Thoracic aorta (tissue), 2 donors: ENCODE results near the gene LRSAM1. TPM values are rescaled to one million over a fixed set of nuclear protein-coding genes. Genes with fewer than 3 reads are reported as not detected.

Experiments
- ATAC-seq: fragments of 150-250 bp; one replicate; pipeline ENCODE4 v1.8.0; 2017; ENCODE audit warnings: low read depth; ENCODE audit not compliant: insufficient number of reproducible peaks, low FRiP score
- DNase-seq: peaks from one replicate; pipeline ENCODE4 v3.0.0-alpha.2; 2020; ENCODE audit warnings: low spot score
- H3K27ac ChIP-seq, 2 donors: fragments of 200-600 bp; sonication (generic); 1 replicate in 1 of 2; 2 replicates in 1 of 2; pipeline ENCODE4 v1.5.1; 2016; ENCODE audit warnings: mild to moderate bottlenecking in 2 of 2, moderate library complexity in 2 of 2
- H3K27me3 ChIP-seq: fragments of 200-600 bp; sonication (generic); replicated peaks from 2 replicates; pipeline ENCODE4 v1.6.0; 2016; ENCODE audit warnings: mild to moderate bottlenecking; ENCODE audit not compliant: insufficient read depth
- H3K36me3 ChIP-seq: fragments of 200-600 bp; sonication (generic); one replicate; pipeline ENCODE4 v1.5.1; 2016
- H3K4me1 ChIP-seq, 2 donors: fragments of 200-600 bp; sonication (generic); 1 replicate in 1 of 2; 2 replicates in 1 of 2; pipeline versions ENCODE4 v1.5.1 to v1.6.0; 2016; ENCODE audit warnings: low read depth in 2 of 2, mild to moderate bottlenecking in 1 of 2; ENCODE audit not compliant: control insufficient read depth in 1 of 2
- H3K4me3 ChIP-seq: fragments of 200-600 bp; sonication (generic); 2 replicates; pipeline ENCODE4 v1.5.1; 2016; ENCODE audit warnings: mild to moderate bottlenecking
- H3K9me3 ChIP-seq: fragments of 200-600 bp; sonication (generic); 2 replicates; pipeline ENCODE4 v1.5.1; 2016
- total RNA-seq, 2 donors: library from RNA; depleted of rRNA; stranded (reverse); fragments of >200 nt; gene quantifications; one replicate each; pipeline versions ENCODE4 v1.1.0 to v1.2.3, GENCODE V29; 2016
- TF ChIP-seq, protein P1 (sequence below): fragments of 200-600 bp; sonication (generic); IDR thresholded peaks from one replicate; pipeline ENCODE4 v1.5.1; 2019; ENCODE audit warnings: antibody characterized with exemption

The LRSAM1 gene
- total RNA-seq, 2 donors from 2014 or later = 16.4 to 22.6 TPM

DNA sequence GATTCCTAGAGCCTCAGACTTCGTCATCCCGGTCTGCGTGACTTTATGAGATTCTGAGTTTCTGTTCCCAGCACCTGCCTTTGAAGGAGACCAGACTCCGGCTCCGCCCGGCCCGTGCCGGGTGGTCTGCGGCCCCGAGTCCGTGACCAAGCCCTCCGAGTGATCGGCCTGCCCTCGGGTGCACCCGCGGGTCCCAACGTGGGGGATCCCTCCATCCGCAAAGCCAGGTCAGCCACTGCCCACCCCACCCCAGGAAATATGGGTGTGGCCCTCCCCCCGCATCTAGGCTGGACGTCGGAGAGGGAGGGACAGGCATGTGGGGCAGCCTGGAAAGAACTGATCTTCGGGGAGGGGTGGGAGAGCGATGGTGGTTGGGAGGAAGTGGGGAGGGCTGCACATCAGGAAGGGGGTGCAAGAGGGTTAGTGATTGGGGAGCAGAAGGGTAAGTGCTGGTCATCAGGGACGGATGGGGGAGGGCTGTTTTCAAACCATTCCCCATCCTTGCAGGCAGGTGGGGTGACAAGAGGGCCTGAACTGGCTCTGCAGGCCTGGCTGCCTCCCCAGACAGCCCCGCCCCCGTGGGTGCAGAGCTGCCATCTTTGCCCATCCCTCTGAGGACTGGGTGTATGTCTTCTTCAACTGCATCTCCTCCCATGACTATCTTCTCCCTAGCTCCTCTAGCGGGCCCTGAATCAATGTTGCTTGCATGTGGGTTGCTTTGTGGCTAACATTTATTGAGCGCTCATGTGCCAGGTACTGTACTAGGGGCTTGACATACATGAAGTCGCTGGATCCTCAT is 747 bp downstream of the LRSAM1 start:
- H3K36me3 ChIP-seq = peaks cover 21% of the 10 kb centered on the region
- H3K4me1 ChIP-seq = peaks cover 14 to 35% of the 10 kb centered on the region in 2 donors
- peak overlapping the region; percentile 85 to 88 for H3K27ac ChIP-seq
- no peaks in the 10 kb centered on the region for H3K9me3 ChIP-seq
- TF ChIP-seq, protein P1, sequence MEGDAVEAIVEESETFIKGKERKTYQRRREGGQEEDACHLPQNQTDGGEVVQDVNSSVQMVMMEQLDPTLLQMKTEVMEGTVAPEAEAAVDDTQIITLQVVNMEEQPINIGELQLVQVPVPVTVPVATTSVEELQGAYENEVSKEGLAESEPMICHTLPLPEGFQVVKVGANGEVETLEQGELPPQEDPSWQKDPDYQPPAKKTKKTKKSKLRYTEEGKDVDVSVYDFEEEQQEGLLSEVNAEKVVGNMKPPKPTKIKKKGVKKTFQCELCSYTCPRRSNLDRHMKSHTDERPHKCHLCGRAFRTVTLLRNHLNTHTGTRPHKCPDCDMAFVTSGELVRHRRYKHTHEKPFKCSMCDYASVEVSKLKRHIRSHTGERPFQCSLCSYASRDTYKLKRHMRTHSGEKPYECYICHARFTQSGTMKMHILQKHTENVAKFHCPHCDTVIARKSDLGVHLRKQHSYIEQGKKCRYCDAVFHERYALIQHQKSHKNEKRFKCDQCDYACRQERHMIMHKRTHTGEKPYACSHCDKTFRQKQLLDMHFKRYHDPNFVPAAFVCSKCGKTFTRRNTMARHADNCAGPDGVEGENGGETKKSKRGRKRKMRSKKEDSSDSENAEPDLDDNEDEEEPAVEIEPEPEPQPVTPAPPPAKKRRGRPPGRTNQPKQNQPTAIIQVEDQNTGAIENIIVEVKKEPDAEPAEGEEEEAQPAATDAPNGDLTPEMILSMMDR = no peak
- peak overlapping the region; percentile 84 for H3K4me3 ChIP-seq
- no peak for ATAC-seq
- H3K27me3 ChIP-seq = no peaks in the 10 kb centered on the region
- no peak for DNase-seq

DNA sequence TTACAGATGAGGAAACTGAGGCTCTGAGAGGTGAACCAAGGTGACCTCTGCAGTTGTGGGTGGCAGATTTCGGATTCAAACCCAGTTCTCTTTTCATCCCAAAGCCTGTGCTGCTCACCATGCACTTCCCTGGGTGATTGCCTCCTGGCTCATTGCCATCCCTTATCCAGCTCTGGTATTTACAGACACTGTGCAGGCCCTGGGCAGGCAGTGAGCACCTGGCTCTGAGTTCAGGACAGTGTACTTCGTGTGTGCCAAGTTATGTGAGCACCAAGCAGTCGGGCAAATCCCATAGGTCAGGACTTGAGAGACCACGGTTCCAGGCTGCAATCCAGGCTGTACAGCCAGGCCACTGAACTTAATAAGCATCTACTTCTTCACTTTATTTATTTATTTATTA is 1.4 kb downstream of the LRSAM1 start:
- peak overlapping the region in 1 of 2 donors; percentile 88 for H3K27ac ChIP-seq

DNA sequence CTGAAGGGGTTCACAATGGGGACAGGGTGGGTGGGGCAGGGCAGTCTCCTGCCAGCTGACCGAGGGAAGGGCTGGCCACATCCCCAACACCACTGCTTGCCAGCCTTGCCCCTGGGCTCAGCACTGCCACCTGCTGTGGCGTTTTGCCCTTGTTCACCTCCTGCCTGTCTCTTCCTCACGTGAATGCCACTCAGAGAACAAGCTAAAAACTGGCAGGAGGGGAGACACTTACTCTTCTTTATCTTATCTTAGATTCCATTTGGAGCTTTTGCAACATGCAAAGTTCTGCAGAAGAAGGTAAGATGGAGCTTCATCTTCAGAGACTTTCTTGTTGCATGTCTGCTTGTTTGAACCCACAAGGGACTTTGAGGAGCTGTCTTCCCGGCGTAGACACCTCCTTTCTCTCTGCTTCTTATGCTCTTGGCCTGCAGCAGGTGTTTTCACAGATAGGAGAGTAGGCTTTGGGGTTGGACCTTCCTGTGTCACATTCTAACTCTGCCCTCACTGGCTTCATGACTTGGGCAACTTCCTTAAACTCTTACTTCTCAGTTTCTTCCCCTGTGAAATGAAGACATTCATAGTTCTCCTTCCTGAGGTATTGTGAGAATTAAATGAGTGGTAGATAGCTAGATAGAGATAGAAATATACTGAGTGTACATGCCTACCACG is 4.1 kb downstream of the LRSAM1 start:
- TF ChIP-seq, protein P1 = no peak
- DNase-seq (no peak), ATAC-seq (no peak)
- Histone ChIP-seq H3K4me3 (no peak overlapping the region), H3K36me3 (peaks cover 33% of the 10 kb centered on the region), H3K4me1 (peaks cover 9 to 20% of the 10 kb centered on the region in 2 donors), H3K27ac (no peak overlapping the region), H3K9me3 (no peaks in the 10 kb centered on the region), H3K27me3 (no peaks in the 10 kb centered on the region)

More for the DNA sequence above, 1.4 kb downstream of the LRSAM1 start:
- no peaks in the 10 kb centered on the region for H3K9me3 ChIP-seq
- DNase-seq = no peak
- TF ChIP-seq, protein P1 = no peak
- H3K27me3 ChIP-seq = no peaks in the 10 kb centered on the region
- peak overlapping the region; percentile 84 for H3K4me3 ChIP-seq
- H3K36me3 ChIP-seq = peaks cover 23% of the 10 kb centered on the region
- no peak for ATAC-seq
- H3K4me1 ChIP-seq = peaks cover 14 to 35% of the 10 kb centered on the region in 2 donors

DNA sequence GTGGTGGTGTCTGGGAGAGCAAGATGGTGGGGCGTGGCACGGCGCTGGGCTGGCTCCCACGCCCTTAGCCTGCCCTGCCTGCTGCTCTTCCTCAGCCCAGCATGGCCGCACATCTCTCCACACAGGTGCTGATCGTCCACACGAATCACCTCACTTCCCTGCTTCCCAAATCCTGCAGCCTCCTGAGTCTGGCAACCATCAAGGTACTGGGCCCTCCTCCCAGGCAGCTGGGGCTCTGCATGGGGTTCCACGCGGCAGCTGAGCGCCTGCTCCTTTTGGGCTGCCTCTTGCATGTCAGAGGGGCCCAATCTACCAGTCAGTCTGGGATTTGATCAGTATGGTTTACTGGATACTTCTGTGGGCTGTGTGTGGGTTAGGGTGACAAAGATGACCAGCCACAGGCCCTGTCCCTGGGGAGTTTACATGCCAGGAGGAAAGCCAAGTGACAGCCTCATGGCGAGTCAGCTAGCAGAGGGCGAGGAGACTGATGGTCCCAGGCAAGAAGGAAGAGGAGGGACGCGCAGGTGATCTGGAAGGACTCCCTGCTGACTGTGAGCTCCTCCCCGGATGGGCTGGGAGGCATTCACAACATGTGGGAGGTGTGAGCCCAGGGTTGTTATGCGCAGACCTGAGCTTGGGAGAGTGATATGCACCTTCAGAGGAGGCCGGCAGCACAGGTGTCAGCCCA is 6.0 kb downstream of the LRSAM1 start:
- ATAC-seq = no peak

More for the DNA sequence above, 6.0 kb downstream of the LRSAM1 start:
- DNase-seq = no peak
- H3K36me3 ChIP-seq = peaks cover 49% of the 10 kb centered on the region
- H3K4me1 ChIP-seq = peaks cover 8 to 14% of the 10 kb centered on the region in 2 donors
- no peaks in the 10 kb centered on the region for H3K9me3 ChIP-seq
- TF ChIP-seq, protein P1 = no peak
- H3K27me3 ChIP-seq = no peaks in the 10 kb centered on the region
- no peak overlapping the region for H3K4me3 ChIP-seq
- H3K27ac ChIP-seq = no peak overlapping the region
